Neural progenitor cell (in vitro differentiated cells): ENCODE measurements around the gene HSP90AB1. TPM values are rescaled to one million over a fixed set of nuclear protein-coding genes. Genes with fewer than 3 reads are reported as not detected.

Experiments used
- DNase-seq: peaks from one replicate; pipeline ENCODE4 v3.0.0-alpha.2; 2016; ENCODE audit warnings: low spot score
- H2AFZ ChIP-seq: fragments of 200-600 bp; sonication (generic); replicated peaks from 2 replicates; pipeline ENCODE4 v1.6.1; 2016; ENCODE audit warnings: antibody characterized with exemption
- H3F3A ChIP-seq: fragments of 200-600 bp; sonication (generic); 2 replicates; pipeline ENCODE4 v1.6.1; 2016; ENCODE audit warnings: antibody characterized with exemption, low read depth
- H3K27ac ChIP-seq: fragments of 200-600 bp; sonication (generic); 2 replicates; pipeline ENCODE4 v1.5.1; 2016; ENCODE audit warnings: mild to moderate bottlenecking
- H3K27me3 ChIP-seq: fragments of 200-600 bp; sonication (generic); 2 replicates; pipeline ENCODE4 v1.6.1; 2016; ENCODE audit warnings: mild to moderate bottlenecking, moderate library complexity
- H3K36me3 ChIP-seq: fragments of 200-600 bp; sonication (generic); 2 replicates; pipeline ENCODE4 v1.5.1; 2016
- H3K4me1 ChIP-seq: fragments of 200-600 bp; sonication (generic); 2 replicates; pipeline ENCODE4 v1.6.1; 2016; ENCODE audit warnings: mixed run types
- H3K4me2 ChIP-seq: fragments of 200-600 bp; sonication (generic); 2 replicates; pipeline ENCODE4 v1.6.1; 2016
- H3K4me3 ChIP-seq: fragments of 200-600 bp; sonication (generic); 2 replicates; pipeline ENCODE4 v1.5.1; 2016
- H3K79me2 ChIP-seq: fragments of 200-600 bp; sonication (generic); 2 replicates; pipeline ENCODE4 v1.6.1; 2016; ENCODE audit warnings: low read depth
- H3K9ac ChIP-seq: fragments of 200-600 bp; sonication (generic); 2 replicates; pipeline ENCODE4 v1.6.1; 2016
- H3K9me3 ChIP-seq: fragments of 200-600 bp; sonication (generic); 2 replicates; pipeline ENCODE4 v1.5.1; 2016; ENCODE audit warnings: low read depth
- H4K20me1 ChIP-seq: fragments of 200-600 bp; sonication (generic); 2 replicates; pipeline ENCODE4 v1.6.1; 2016; ENCODE audit warnings: low read depth
- H3K27ac Mint-ChIP-seq: 3 replicates; pipeline ENCODE4 v1.8.0; 2021; ENCODE audit warnings: mixed read lengths
- H3K27me3 Mint-ChIP-seq: 2 replicates; pipeline ENCODE4 v1.8.0; 2022; ENCODE audit warnings: low read depth, mild to moderate bottlenecking, inconsistent platforms, moderate library complexity, mixed read lengths; ENCODE audit not compliant: insufficient read depth
- H3K36me3 Mint-ChIP-seq: 3 replicates; pipeline ENCODE4 v1.8.0; 2021; ENCODE audit warnings: mixed read lengths
- H3K4me1 Mint-ChIP-seq: 3 replicates; pipeline ENCODE4 v1.8.0; 2021; ENCODE audit warnings: mixed read lengths
- H3K4me3 Mint-ChIP-seq: 3 replicates; pipeline ENCODE4 v1.8.0; 2021; ENCODE audit warnings: mild to moderate bottlenecking, moderate library complexity, mixed read lengths
- H3K9me3 Mint-ChIP-seq: 3 replicates; pipeline ENCODE4 v1.8.0; 2020; ENCODE audit warnings: mixed read lengths
- EZH2 ChIP-seq: fragments of 200-600 bp; sonication (generic); IDR thresholded peaks from 2 replicates; pipeline ENCODE4 v1.6.1; 2017; ENCODE audit warnings: antibody characterized with exemption, mild to moderate bottlenecking, moderate library complexity
- EZH2phosphoT487 ChIP-seq: fragments of 200-600 bp; sonication (generic); IDR thresholded peaks from 2 replicates; pipeline ENCODE4 v1.6.1; 2017; ENCODE audit warnings: antibody characterized with exemption
- total RNA-seq: library from RNA; depleted of rRNA; stranded (reverse); fragments of >200 nt; gene quantifications from 2 replicates; pipeline ENCODE4 v1.2.3, GENCODE V29; 2015; ENCODE audit warnings: low replicate concordance
- TF ChIP-seq, protein P1 (sequence below): fragments of 200-600 bp; sonication (generic); IDR thresholded peaks from 2 replicates; pipeline ENCODE4 v1.5.1; 2017; ENCODE audit warnings: antibody characterized with exemption, mild to moderate bottlenecking

The HSP90AB1 gene
- total RNA-seq, 1 donor from 2014 or later: 2,068 TPM

DNA sequence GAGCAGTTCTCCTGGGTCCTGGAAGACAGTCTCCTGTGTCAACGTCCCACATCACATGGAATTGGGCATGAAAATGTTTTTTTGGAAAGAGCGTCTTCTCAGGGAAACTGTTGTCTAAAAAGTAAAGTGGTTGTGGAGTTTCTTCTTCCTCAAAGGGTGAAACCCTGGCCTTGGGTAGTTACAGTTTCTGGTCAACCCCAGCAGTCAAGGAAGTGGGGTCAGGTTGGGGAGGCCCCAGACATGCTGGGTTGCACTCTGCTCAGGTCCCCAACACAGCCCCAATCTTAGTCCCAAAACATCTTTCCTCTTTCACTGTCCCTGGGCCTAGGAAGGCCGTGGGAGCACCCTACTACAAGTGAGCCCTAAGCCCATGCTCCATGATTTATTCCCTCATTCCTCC lies 19.4 kb downstream of the HSP90AB1 start:
- H3K9me3 ChIP-seq: no peaks in the 10 kb centered on the region
- H3K9me3 Mint-ChIP-seq: no peaks in the 10 kb centered on the region
- peaks cover 10% of the 10 kb centered on the region for H4K20me1 ChIP-seq
- H3K27me3 ChIP-seq: peaks cover 19% of the 10 kb centered on the region
- no peak for TF ChIP-seq EZH2phosphoT487
- TF ChIP-seq, protein P1, sequence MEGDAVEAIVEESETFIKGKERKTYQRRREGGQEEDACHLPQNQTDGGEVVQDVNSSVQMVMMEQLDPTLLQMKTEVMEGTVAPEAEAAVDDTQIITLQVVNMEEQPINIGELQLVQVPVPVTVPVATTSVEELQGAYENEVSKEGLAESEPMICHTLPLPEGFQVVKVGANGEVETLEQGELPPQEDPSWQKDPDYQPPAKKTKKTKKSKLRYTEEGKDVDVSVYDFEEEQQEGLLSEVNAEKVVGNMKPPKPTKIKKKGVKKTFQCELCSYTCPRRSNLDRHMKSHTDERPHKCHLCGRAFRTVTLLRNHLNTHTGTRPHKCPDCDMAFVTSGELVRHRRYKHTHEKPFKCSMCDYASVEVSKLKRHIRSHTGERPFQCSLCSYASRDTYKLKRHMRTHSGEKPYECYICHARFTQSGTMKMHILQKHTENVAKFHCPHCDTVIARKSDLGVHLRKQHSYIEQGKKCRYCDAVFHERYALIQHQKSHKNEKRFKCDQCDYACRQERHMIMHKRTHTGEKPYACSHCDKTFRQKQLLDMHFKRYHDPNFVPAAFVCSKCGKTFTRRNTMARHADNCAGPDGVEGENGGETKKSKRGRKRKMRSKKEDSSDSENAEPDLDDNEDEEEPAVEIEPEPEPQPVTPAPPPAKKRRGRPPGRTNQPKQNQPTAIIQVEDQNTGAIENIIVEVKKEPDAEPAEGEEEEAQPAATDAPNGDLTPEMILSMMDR: no peak
- no peak for TF ChIP-seq EZH2
- H3F3A ChIP-seq: peaks cover 28% of the 10 kb centered on the region
- H3K79me2 ChIP-seq: peaks cover 14% of the 10 kb centered on the region
- H3K27me3 Mint-ChIP-seq: peaks cover 2% of the 10 kb centered on the region
- H3K4me3 ChIP-seq: no peak overlapping the region
- H3K36me3 Mint-ChIP-seq: no peaks in the 10 kb centered on the region
- H2AFZ ChIP-seq: no peak overlapping the region
- peak overlapping the region; percentile 86 for H3K4me3 Mint-ChIP-seq
- H3K9ac ChIP-seq: no peak overlapping the region
- H3K36me3 ChIP-seq: no peaks in the 10 kb centered on the region
- H3K4me1 ChIP-seq: peaks cover 43% of the 10 kb centered on the region
- no peak overlapping the region for H3K4me2 ChIP-seq
- DNase-seq: no peak
- no peak overlapping the region for H3K27ac Mint-ChIP-seq
- H3K4me1 Mint-ChIP-seq: peaks cover 64% of the 10 kb centered on the region
- no peak overlapping the region for H3K27ac ChIP-seq

- H3K36me3 Mint-ChIP-seq: no peaks in the 10 kb centered on the region
- H3K9ac ChIP-seq: no peak overlapping the region
- no peak overlapping the region for H2AFZ ChIP-seq
- peaks cover 2% of the 10 kb centered on the region for H3K27me3 Mint-ChIP-seq
- no peak overlapping the region for H3K27ac ChIP-seq
- H3K4me1 ChIP-seq: peaks cover 47% of the 10 kb centered on the region
- peaks cover 69% of the 10 kb centered on the region for H3K4me1 Mint-ChIP-seq
- H3K27ac Mint-ChIP-seq: no peak overlapping the region
- peak overlapping the region; percentile 89 for H3K4me3 Mint-ChIP-seq
- no peak for DNase-seq
- H3K27me3 ChIP-seq: peaks cover 19% of the 10 kb centered on the region
- no peak overlapping the region for H3K4me3 ChIP-seq
- H3K79me2 ChIP-seq: peaks cover 14% of the 10 kb centered on the region
- H3K4me2 ChIP-seq: no peak overlapping the region
- no peaks in the 10 kb centered on the region for H3K36me3 ChIP-seq
- TF ChIP-seq EZH2phosphoT487: no peak
- no peak for TF ChIP-seq EZH2
- TF ChIP-seq, protein P1: no peak
- peaks cover 10% of the 10 kb centered on the region for H4K20me1 ChIP-seq
- no peaks in the 10 kb centered on the region for H3K9me3 Mint-ChIP-seq
- peaks cover 28% of the 10 kb centered on the region for H3F3A ChIP-seq
- H3K9me3 ChIP-seq: no peaks in the 10 kb centered on the region
Measured at GRCh38 chr6:44267252-44267651, 20.4 kb downstream of the HSP90AB1 start.

DNA sequence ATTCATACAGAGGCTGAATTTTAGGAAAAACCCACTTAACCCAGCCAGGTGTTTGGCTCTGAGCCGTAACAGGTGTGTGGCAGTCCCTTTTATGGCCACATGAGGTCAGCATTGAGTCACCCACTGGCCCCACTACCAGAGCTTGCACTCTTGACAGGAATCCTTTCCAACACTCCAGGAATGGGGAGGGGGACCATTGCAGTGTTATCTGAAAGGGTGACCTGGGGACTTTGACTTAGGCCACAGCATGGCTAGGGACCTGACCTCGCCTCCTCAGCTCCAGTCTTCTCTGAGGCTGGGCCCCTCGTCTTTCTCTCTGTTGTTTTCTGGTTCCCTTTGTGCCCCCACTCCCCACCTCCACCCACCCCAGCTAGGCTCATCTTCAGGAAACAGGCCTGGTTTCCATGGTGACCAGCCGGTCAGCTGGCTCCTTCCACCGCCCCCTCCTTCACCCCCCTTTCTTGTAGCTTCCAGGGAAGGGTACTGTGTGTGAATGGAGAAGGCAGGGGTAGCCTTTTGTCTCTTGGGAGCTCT lies 21.3 kb downstream of the HSP90AB1 start:
- DNase-seq: peak; percentile 87
- Histone ChIP-seq H2AFZ (peak overlapping the region; percentile 52), H3K79me2 (peaks cover 14% of the 10 kb centered on the region), H3F3A (peaks cover 28% of the 10 kb centered on the region), H3K4me3 (peak overlapping the region; percentile 34), H3K9me3 (no peaks in the 10 kb centered on the region), H3K27ac (no peak overlapping the region), H3K9ac (no peak overlapping the region), H4K20me1 (peaks cover 10% of the 10 kb centered on the region), H3K4me2 (peak overlapping the region; percentile 77), H3K36me3 (no peaks in the 10 kb centered on the region), H3K4me1 (peaks cover 46% of the 10 kb centered on the region), H3K27me3 (peaks cover 19% of the 10 kb centered on the region)
- TF ChIP-seq, protein P1: peak; percentile 93
- no peak for TF ChIP-seq EZH2phosphoT487
- Mint-ChIP-seq H3K4me3 (peak overlapping the region; percentile 89), H3K36me3 (no peaks in the 10 kb centered on the region), H3K4me1 (peaks cover 64% of the 10 kb centered on the region), H3K27me3 (peaks cover 2% of the 10 kb centered on the region), H3K9me3 (no peaks in the 10 kb centered on the region), H3K27ac (peak overlapping the region; percentile 67)
